Non-pigmented ciliary epithelial cell (primary cell): ENCODE measurements around the gene ZMAT5.

Source experiments
- DNase-seq: peaks from one replicate; pipeline ENCODE4 v3.0.0-alpha.2; 2010; ENCODE audit warnings: low read depth

The ZMAT5 gene

GRCh38 chr22:29729161-29729560 is 37.6 kb downstream of the ZMAT5 start:
- no peak for DNase-seq

- no peak for DNase-seq
These were observed 39.7 kb downstream of the ZMAT5 start for GRCh38 chr22:29727131-29727523.

- DNase-seq = no peak
These were observed 40.2 kb downstream of the ZMAT5 start for GRCh38 chr22:29726512-29727130.

GRCh38 chr22:29726106-29726505 is 40.7 kb downstream of the ZMAT5 start:
- DNase-seq = no peak

- DNase-seq = no peak
These were observed 42.0 kb downstream of the ZMAT5 start for GRCh38 chr22:29724843-29725242.

GRCh38 chr22:29723766-29724165 is 43.0 kb downstream of the ZMAT5 start:
- no peak for DNase-seq

GRCh38 chr22:29722587-29722986 is 44.2 kb downstream of the ZMAT5 start:
- DNase-seq = no peak

- no peak for DNase-seq
These were observed 44.7 kb downstream of the ZMAT5 start for GRCh38 chr22:29722151-29722550.

- no peak for DNase-seq
These were observed 45.9 kb downstream of the ZMAT5 start for GRCh38 chr22:29720811-29721323.

GRCh38 chr22:29719899-29720645 is 46.7 kb downstream of the ZMAT5 start, which contains the start of gene CABP7:
Gene CABP7 (plus strand): TSS chr22:29720003. CDS start chr22:29720425, 422 bp downstream.
- DNase-seq = no peak

GRCh38 chr22:29718949-29719898 is 47.6 kb downstream of the ZMAT5 start:
- DNase-seq = no peak

GRCh38 chr22:29717789-29718188 is 49.0 kb downstream of the ZMAT5 start:
- DNase-seq = no peak

GRCh38 chr22:29716814-29717545 is 49.8 kb downstream of the ZMAT5 start:
- DNase-seq = peak; percentile 35

GRCh38 chr22:29715705-29716104 is 51.1 kb downstream of the ZMAT5 start:
- DNase-seq = no peak

- no peak for DNase-seq
These were observed 51.6 kb downstream of the ZMAT5 start for GRCh38 chr22:29715240-29715639.

GRCh38 chr22:29713156-29713727 is 53.6 kb downstream of the ZMAT5 start:
- no peak for DNase-seq

- no peak for DNase-seq
These were observed 54.7 kb downstream of the ZMAT5 start for GRCh38 chr22:29712119-29712518.

- no peak for DNase-seq
These were observed 55.7 kb downstream of the ZMAT5 start for GRCh38 chr22:29710922-29711593.

GRCh38 chr22:29710193-29710592 is 56.6 kb downstream of the ZMAT5 start:
- DNase-seq = no peak

GRCh38 chr22:29707471-29707870 is 59.3 kb downstream of the ZMAT5 start:
- no peak for DNase-seq

- DNase-seq = no peak
These were observed 59.8 kb downstream of the ZMAT5 start for GRCh38 chr22:29707010-29707409.
